Osteocyte (in vitro differentiated cells): ENCODE results near the gene SOAT2. TPM values are rescaled to one million over a fixed set of nuclear protein-coding genes. Genes with fewer than 3 reads are reported as not detected.
A peak's percentile ranks its signal among the peaks of the same experiment; 100 is the strongest.

Source experiments
- DNase-seq: peaks from one replicate; pipeline ENCODE4 v3.0.0; 2021; ENCODE audit warnings: mixed read lengths; ENCODE audit not compliant: unreplicated experiment; ENCODE audit errors: extremely low spot score
- H3K27ac Mint-ChIP-seq: one replicate; pipeline ENCODE4 v1.8.0; 2021; ENCODE audit warnings: mild to moderate bottlenecking, mixed read lengths; ENCODE audit not compliant: unreplicated experiment
- H3K27me3 Mint-ChIP-seq: one replicate; pipeline ENCODE4 v1.8.0; 2021; ENCODE audit warnings: mixed read lengths; ENCODE audit not compliant: unreplicated experiment
- H3K36me3 Mint-ChIP-seq: one replicate; pipeline ENCODE4 v1.8.0; 2021; ENCODE audit warnings: mixed read lengths; ENCODE audit not compliant: unreplicated experiment
- H3K4me1 Mint-ChIP-seq: one replicate; pipeline ENCODE4 v1.8.0; 2021; ENCODE audit warnings: mixed read lengths; ENCODE audit not compliant: unreplicated experiment
- H3K4me3 Mint-ChIP-seq: one replicate; pipeline ENCODE4 v1.8.0; 2021; ENCODE audit warnings: mild to moderate bottlenecking, moderate library complexity, mixed read lengths; ENCODE audit not compliant: unreplicated experiment
- H3K9me3 Mint-ChIP-seq: one replicate; pipeline ENCODE4 v1.8.0; 2021; ENCODE audit warnings: mixed read lengths; ENCODE audit not compliant: unreplicated experiment
- CTCF ChIP-seq: fragments of 200-600 bp; sonication (generic); IDR thresholded peaks from 2 replicates; pipeline ENCODE4 v1.5.0; 2021; ENCODE audit warnings: antibody characterized with exemption, mild to moderate bottlenecking, moderate library complexity
- total RNA-seq: library from RNA; stranded (reverse); gene quantifications from 2 replicates; pipeline ENCODE4 v1.2.1, GENCODE V29; 2021

Gene SOAT2
- total RNA-seq, 1 donor from 2014 or later = not detected

DNA sequence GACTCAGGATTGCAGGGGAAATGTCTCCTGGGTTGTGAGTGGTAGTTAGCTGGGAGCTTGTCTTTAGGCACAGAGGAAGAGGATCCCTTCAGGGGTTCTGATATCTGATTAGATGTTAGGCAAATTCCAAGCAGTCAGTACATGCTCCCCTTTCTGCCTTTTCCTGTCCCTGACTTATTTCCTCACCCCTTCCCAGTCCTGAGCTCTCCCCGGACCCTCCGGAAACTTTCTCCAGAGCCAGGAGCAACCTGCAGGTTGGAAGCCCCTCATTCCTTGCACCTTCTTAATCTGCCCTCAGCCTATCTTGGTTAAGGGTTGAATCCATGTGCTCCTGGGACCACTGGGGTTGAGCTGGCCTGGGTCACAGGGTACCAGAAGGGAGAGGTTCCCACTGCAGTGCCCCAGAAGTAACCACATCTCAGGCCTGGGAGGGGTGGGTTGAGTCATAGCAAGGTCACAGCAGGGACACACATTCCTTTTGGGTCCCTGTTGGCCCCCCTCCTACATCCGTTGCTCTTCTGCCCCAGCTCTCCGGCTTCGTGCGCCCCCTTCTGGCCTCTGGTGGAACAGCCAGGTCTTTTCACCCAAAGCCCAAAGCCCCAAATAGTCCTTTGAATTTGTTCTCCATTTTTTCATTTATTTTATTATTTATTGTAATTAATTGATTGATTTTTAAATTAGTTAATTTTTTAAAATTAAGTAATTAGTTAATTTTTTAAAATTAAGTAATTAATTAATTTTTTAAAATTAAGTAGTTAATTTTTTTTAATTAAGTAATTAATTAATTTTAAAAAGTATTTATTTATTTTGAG is 4.0 kb upstream of the SOAT2 start:
- peaks cover 35% of the 10 kb centered on the region for H3K4me1 Mint-ChIP-seq
- peak; percentile 96 for DNase-seq
- H3K27ac Mint-ChIP-seq = peak overlapping the region; percentile 95
- peaks cover 4% of the 10 kb centered on the region for H3K36me3 Mint-ChIP-seq
- TF ChIP-seq CTCF = peak; percentile 99
- no peaks in the 10 kb centered on the region for H3K9me3 Mint-ChIP-seq
- H3K27me3 Mint-ChIP-seq = no peaks in the 10 kb centered on the region
- peak overlapping the region; percentile 70 for H3K4me3 Mint-ChIP-seq

- H3K36me3 Mint-ChIP-seq = peaks cover 4% of the 10 kb centered on the region
- no peak for DNase-seq
- no peak overlapping the region for H3K4me3 Mint-ChIP-seq
- H3K27me3 Mint-ChIP-seq = no peaks in the 10 kb centered on the region
- no peak overlapping the region for H3K27ac Mint-ChIP-seq
- no peak for TF ChIP-seq CTCF
- no peaks in the 10 kb centered on the region for H3K9me3 Mint-ChIP-seq
- H3K4me1 Mint-ChIP-seq = peaks cover 35% of the 10 kb centered on the region
Observed at GRCh38 chr12:53100466-53101151, 2.7 kb upstream of the SOAT2 start.

- Mint-ChIP-seq H3K36me3 (peaks cover 4% of the 10 kb centered on the region), H3K9me3 (no peaks in the 10 kb centered on the region), H3K4me3 (no peak overlapping the region), H3K27ac (no peak overlapping the region), H3K27me3 (no peaks in the 10 kb centered on the region), H3K4me1 (peaks cover 30% of the 10 kb centered on the region)
- TF ChIP-seq CTCF = no peak
- DNase-seq = no peak
Observed at GRCh38 chr12:53101266-53101665, 2.0 kb upstream of the SOAT2 start.

DNA sequence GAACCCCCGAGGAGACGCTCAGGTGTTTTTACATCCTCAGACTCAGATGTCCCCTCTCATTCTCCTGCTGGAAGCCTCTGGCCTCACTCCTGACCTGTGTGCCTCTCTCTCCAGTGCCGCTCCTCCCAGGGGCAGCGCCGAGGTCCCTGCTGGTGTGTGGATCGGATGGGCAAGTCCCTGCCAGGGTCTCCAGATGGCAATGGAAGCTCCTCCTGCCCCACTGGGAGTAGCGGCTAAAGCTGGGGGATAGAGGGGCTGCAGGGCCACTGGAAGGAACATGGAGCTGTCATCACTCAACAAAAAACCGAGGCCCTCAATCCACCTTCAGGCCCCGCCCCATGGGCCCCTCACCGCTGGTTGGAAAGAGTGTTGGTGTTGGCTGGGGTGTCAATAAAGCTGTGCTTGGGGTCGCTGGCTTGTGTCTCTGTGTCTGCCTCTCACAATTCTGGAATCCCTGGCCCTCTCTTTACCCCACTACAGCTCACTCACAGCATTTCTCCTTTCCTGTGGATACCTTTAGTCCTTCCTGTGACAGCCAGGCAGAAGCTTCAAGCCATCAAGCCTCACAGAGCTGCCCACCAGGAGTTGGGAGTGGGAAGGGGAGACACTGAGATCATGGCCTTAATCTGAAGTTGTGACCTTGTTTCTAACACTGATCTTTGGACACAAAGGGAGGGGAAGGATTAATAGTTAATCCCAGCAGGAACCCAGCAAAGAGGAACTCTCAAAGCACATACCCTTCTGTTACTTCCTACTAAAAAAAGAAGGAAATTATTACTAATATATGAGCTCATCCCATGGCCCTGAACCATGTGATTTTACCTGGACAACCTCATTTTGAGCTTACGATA is 1.1 kb upstream of the SOAT2 start:
- H3K4me1 Mint-ChIP-seq = peaks cover 21% of the 10 kb centered on the region
- peaks cover 2% of the 10 kb centered on the region for H3K27me3 Mint-ChIP-seq
- no peaks in the 10 kb centered on the region for H3K9me3 Mint-ChIP-seq
- H3K36me3 Mint-ChIP-seq = peaks cover 4% of the 10 kb centered on the region
- no peak overlapping the region for H3K4me3 Mint-ChIP-seq
- no peak overlapping the region for H3K27ac Mint-ChIP-seq
- no peak for TF ChIP-seq CTCF
- DNase-seq = peak; percentile 6
